Hematopoietic multipotent progenitor cell treated with erythropoietin and hydrocortisone succinate and interleukin-3 and kit ligand, for 17 days (in vitro differentiated cells): ENCODE measurements around the gene ARTN.

ENCODE experiments used
- DNase-seq: peaks from one replicate; pipeline ENCODE4 v3.0.0-alpha.2; 2015; ENCODE audit warnings: low spot score

Gene ARTN

DNA sequence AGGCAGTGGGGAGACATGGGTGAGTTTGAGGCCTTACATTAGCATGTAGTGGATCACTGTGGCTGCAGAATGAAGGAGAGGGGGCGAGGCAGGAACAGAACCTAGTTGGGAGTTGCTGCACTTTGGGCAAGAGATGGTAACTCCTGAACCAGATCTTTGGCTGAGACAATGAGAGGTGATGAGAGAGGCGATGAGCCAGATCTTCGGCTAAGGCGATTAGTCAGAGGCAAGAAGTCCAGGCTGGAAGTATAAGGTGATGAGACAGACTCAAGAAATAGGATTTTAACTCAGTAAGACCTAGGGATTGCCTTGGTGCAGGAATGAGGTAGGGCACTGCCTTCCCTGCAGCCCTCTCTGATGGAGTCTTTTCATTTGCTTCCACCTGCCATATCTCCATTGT is 9.1 kb upstream of the ARTN start:
- no peak for DNase-seq

DNA sequence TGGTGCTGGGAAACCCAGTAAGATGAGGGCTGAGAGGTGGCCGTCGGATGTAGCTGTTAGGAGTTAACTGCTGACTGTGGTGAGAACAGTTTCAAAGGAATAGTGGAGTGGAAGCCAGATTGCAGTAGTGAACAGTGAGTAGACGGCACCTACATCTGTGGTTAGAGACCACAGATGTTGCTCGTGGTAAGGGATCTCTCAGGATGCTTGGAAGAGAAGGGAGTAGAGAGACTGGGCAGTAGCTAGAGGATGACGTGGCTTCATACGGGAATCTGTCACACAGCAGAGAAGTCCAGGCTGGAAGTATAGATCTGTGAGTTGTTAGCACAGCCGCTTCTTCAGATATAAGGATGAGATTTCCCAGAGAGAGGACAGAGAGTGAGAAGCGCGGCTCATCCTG is 7.8 kb upstream of the ARTN start:
- DNase-seq, result no peak

DNA sequence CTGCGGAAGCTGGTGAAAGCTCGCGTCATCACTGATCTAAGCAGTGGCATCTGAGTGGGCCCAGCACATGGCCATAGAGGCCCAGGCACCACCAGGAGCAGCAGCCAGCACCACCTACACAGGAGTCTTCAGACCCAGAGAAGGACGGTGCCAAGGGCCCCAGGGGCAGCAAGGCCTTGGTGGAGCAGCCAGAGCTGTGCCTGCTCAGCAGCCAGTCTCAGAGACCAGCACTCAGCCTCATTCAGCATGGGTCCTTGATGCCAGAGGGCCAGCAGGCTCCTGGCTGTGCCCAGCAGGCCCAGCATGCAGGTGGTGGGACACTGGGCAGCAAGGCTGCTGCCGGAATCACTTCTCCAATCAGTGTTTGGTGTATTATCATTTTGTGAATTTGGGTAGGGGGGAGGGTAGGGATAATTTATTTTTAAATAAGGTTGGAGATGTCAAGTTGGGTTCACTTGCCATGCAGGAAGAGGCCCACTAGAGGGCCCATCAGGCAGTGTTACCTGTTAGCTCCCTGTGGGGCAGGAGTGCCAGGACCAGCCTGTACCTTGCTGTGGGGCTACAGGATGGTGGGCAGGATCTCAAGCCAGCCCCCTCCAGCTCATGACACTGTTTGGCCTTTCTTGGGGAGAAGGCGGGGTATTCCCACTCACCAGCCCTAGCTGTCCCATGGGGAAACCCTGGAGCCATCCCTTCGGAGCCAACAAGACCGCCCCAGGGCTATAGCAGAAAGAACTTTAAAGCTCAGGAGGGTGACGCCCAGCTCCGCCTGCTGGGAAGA is 3.2 kb upstream of the ARTN start:
- peak; percentile 37 for DNase-seq

DNA sequence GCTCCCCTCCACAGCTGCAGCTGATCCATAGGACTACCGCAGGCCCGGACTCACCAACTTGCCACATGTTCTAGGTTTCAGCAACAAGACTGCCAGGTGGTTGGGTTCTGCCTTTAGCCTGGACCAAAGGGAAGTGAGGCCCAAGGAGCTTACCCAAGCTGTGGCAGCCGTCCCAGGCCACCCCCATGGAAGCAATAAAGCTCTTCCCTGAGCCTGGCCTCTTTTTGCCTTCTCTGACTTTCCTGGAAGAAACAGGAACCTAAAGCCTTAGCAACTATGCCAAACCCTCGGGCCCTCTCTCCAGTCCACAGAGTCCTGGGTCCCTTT is 2.7 kb upstream of the ARTN start:
- DNase-seq, result no peak

DNA sequence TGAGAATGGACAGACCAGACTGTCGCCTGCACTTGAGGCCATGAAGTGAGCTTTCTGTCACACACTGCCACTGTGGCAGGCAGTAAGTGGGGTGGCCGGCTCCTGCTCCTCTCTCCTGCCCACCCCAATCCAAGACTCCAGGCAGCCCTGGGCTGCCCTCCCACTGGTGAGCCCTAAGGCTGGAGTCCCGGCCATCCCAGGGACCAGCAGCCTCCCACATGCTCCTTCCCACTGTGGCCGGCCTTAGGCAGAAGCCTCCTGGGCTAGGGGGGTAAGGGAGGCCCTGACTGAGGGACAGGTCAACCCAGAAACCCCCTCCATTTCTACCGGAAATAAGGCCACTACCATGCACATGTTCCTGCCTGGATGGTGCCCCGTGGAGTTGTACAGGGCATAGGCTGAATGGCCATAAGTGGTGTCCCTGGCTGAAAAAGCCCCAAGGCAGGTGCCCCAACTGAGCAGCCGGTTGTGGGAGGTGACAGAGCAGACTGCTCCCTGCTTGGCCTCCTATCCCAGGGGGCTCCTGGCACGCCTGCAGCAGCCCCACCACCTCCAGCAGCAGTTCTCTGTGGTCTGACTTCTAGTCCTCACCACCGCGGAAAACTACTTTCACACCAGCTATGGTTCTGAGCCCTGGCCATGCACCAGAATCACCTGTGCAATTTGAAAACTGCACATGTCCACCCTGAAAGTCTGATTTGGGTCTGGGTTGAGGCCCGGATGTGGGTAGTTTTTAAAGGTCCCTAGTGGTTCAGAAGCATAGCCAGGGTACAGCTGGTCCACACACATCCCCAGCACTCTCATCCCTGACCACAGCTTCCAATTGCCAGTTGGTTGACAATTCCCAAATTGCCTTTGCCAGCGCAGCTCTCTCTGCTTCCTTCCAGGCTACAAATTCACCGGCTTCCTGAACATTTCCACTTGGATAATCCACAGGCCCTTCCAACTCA is 1.6 kb upstream of the ARTN start:
- DNase-seq, result no peak

DNA sequence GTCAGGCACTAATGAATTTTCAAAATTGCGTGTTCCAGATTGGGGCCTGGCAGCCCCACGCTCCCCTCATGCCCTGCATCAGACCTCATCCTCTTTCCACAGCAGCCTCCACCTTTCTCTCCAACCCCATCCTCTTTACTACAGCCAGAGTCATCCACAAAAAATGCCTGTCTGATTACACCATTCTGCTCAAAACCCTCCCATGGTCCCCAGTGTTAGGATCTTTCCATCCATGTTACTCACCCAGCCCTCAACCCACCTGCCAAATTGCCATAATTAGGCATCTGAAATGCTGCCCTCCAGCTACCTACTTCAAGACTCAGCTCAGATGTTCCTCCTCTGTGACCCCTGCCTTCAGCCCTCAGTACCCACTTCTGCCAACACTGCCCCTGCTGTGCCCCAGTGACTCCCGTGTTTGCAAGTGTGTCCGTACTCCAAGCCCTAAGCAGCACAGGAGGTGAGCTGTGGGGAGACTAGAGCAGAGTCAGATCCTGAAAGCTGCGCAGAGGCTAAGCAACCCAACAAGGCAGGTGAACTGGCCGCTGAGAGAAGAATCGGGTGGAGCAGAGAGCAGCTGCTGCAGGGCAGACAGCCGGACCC is 715 bp upstream of the ARTN start:
- DNase-seq, result no peak

DNA sequence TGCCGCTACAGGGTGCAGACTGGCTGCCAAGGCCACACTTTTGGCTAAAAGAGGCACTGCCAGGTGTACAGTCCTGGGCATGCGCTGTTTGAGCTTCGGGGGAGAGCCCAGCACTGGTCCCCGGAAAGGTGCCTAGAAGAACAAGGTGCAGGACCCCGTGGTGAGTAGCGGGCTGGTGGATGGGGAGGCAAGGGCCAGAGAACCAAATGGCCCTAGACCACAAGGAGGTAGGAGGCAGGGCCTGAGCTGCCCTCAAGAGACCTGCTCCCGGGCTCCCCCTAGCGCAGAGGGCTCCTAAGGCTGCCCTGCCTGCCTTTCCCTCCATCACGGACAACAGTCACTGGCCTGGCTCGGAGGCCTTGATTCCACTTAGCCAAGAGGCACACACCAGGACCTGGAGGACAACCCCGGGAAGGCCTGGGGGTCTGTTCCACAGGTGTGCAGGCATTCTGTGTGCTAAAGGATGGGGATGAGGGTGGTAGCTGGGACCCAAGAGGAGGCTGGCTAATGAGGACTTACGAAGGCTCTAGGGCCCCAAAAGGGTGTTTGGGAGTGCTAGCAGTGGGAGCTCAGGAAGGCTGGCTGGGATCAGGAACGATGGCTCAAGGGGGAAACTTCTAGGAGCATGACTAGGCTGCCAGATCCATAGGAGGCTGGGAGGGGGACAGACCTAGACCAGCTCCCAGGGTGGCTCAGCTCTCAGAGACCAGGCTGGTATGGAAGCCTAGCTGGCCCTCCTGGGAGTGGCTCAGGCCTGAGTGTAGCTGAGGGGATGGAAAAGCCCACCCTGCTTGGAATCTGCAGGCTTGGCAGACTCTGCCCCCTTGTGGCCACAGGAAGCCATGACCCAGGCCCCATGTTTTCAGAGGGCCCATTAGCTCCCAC is 742 bp downstream of the ARTN start:
- DNase-seq, result peak; percentile 71

DNA sequence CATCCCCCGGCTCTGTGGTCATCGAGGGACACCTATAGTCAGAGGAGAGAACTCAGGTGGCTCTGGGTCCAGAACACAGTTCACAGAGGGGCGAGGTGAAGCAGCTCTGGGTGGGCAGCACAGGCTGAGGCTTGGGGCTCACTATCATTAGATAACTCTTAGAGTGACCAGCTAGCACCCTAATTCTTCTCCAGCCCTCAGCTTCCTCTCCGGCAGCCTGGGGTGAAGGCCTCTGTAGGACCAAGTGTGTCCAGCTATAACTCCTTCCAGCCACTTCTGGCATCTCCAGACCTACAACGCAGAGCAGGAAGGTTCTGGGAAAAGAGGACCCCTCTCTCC is 1.4 kb downstream of the ARTN start:
- DNase-seq, result no peak

DNA sequence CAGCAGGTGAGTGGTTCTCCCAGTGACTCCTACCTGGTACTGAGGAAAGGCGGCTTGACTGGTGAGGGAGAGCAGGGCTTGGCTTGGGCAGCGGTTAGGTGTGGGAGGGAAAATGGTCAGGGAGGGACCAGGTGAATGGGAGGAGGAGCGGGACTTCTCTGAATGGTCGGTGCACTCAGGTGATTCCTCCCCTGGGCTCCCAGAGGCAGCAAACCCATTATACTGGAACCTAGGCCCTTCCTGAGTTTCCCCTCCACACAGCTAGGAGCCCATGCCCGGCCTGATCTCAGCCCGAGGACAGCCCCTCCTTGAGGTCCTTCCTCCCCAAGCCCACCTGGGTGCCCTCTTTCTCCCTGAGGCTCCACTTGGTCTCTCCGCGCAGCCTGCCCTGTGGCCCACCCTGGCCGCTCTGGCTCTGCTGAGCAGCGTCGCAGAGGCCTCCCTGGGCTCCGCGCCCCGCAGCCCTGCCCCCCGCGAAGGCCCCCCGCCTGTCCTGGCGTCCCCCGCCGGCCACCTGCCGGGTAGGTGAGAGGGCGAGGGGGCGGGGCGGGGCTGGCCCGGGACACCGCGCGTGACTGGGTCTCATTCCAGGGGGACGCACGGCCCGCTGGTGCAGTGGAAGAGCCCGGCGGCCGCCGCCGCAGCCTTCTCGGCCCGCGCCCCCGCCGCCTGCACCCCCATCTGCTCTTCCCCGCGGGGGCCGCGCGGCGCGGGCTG is 2.3 kb downstream of the ARTN start:
- DNase-seq, result no peak

DNA sequence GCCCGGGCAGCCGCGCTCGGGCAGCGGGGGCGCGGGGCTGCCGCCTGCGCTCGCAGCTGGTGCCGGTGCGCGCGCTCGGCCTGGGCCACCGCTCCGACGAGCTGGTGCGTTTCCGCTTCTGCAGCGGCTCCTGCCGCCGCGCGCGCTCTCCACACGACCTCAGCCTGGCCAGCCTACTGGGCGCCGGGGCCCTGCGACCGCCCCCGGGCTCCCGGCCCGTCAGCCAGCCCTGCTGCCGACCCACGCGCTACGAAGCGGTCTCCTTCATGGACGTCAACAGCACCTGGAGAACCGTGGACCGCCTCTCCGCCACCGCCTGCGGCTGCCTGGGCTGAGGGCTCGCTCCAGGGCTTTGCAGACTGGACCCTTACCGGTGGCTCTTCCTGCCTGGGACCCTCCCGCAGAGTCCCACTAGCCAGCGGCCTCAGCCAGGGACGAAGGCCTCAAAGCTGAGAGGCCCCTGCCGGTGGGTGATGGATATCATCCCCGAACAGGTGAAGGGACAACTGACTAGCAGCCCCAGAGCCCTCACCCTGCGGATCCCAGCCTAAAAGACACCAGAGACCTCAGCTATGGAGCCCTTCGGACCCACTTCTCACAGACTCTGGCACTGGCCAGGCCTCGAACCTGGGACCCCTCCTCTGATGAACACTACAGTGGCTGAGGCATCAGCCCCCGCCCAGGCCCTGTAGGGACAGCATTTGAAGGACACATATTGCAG is 3.0 kb downstream of the ARTN start:
- no peak for DNase-seq

DNA sequence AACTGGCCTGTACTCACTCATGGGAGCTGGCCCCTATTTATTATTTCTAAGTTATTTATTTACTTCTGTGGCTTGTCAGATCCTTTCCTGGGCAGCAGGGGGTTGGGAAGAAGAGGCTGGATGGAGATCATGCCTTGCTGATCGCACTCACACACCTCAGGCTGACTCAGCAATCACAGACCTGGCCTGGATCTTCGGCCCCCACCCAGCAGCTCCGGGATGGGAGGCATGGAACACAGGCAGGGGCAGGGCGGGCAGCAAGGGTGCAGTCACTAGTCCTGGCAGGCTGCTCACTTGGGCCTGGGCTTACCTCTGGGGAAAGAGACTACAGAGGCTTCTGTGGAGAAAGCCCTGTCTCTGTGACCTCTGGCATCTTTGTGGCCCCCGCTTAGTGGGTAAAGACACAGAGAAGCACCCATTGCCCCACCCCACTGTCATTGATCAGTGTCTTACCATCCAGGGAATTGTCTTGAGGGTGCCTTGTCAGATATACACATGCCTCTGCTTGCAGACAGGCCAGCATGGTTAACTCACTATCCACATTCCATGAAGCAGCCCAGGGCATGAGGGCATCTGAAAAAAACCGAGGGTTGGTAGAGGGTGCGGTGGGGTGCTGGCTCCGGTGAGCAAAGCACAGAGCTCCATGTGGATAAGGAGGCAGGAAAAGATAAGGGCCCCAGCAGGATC is 3.7 kb downstream of the ARTN start:
- no peak for DNase-seq

DNA sequence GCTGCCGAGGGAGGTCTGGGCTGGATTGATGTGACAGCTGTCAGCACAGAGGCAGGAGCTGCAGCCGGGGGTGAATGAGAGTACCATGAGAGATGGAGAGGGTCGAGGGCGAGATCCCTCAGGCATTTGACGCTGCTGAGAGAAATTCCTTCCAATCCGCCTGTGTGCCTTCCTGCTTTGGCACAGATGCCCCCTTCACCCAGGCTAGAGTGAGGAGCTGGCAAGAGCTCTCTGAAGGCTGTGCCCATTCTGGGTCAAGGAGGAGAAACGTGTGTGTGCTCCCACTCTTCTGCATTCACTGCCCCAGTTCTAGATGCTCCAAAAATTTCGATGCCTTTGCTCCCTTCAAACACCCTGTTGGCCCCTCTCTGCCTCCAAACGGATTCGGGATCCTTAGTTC is 4.8 kb downstream of the ARTN start:
- no peak for DNase-seq

DNA sequence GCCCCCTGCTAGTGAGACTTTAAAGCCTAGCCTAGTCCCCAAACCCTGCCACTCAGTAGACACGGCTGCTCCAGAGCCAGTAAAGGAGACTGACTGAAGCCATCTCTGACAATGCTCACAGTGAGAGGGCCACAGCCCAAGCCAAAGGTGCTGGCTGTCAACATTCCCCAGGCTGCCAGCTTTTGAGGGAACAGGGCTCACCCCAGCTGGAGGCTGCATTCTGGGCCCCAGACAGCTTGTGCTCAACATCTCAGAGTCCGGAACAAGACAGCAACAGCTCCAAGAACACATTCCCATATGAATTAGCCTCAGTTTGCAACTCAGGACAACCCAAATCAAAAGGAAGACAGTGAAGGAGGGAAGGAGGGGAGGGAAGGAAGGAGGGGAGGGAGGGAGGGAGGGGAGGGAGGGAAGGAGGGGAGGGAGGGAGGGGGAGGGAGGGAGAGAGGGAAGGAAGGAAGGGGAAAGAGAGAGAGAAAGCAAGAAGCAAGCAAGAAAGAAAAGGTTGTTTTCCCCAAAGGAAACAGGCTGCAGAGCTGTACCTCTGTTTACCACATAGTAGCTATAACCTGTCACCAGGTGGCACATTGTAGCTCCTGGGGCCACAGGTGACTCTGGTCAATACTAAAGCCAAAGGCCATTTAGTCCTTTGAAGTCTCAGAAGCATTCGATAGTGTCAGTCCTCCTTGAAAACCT is 5.4 kb downstream of the ARTN start:
- DNase-seq, result no peak

DNA sequence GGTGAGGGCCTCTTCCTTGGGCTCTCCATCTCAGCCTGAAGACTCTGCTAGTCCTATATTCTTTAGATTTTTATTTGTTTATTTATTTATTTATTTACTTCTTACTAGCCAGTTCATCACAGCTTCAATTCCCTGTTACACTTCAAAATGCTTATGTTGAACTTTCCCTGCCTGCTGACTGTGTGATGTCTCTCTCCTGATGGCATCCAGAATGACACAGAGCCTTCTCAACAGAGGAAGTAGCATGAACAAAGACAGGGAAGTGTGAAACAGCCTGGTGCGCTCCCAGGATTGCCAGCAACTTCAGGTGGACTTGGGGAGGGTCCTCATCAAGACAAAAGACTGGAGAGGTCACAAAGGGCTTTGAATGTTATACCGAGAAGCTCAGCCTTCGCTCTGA is 8.8 kb downstream of the ARTN start:
- no peak for DNase-seq

DNA sequence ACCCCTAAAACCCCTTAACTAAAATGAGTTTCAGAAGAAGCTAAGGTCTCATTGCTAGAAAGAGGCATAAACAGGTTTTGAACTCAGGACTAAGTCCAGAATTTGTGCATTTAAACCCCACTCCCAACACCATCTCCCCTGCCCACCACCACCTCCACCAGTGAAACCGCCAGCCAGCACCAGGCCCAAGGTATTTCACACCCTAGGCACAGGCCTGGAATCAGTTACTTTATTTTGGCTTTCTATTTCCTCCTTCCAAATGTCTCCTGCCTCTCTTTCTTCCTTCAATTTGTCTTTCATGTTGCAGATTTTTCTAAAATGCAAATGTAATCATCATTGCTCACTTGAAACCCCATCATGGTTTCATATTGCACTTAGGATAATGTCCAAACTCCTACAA is 11.3 kb downstream of the ARTN start:
- no peak for DNase-seq

DNA sequence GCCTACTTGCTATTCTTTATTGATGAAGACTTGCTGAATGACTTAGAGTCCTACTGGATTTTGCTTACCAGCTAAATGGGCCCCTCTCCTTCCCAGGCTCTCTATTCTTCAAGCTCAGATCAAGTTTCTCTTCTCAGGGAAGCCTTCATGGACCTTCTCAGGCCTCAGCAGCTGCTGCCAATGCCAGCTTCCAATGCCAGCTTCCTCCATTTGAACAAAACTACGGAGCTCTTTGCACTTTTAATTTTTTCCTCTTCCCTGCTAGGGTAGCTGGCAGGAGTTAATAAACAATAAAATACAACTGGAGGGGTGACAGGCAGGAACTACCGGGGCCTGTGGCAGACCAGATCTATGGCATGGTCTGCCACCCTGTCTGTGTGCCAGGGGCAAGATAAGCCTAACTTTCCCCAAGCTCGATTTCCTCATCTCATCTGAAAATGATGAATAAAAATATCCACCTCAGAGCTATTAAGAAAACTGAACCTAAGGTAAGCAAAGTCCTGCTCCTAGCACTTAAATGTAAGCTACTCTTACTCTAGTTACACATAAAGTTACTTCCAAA is 12.2 kb downstream of the ARTN start:
- DNase-seq, result no peak

DNA sequence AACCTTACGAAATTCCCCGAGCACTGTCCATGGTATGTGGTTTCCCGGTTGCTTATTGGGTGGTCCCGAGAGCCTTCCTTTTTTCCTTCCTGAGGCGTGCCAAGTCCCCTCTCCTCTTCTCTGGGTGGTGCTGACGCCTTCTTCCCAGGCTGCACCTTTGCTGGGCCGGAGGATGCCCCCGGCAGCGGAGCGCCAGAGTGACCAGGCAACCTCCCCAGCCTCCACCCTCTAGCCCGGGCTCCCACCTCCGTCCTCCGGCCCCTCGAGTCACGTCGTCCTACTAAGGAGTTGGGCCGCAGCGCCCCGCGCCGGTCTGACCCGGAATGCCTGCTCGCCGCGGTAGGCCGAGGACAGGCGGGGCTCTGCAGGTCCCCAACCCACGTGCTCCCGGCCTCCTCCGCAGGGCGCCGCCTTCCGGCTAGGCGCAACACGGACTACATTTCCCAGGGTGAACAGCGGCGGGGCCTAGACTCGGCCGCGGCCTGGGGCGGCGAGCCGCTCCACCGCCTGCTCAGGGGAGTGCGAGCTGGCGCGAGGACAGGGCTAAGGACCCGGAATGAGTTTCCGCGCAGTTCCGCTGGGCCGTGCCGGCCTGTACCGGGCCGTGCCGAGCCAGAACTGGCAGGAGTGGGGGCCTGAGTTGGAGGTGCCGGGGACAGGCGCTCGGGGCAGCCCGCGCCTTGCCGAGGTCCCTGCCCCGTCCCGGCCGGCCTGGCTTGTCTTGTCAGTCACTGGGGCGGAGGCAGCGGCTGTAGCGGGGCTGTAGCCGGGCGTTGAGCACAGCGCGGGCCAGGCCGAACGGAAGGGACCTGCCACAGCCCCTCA is 12.8 kb downstream of the ARTN start, which contains the start of gene IPO13:
TSS of gene IPO13 (plus strand) at position 715 of the 825 bp plus-strand sequence. CDS start 651 bp downstream, outside the sequence.
- peak; percentile 97 for DNase-seq
